ENCODE results near the gene ADCK2.

The ADCK2 gene

DNA sequence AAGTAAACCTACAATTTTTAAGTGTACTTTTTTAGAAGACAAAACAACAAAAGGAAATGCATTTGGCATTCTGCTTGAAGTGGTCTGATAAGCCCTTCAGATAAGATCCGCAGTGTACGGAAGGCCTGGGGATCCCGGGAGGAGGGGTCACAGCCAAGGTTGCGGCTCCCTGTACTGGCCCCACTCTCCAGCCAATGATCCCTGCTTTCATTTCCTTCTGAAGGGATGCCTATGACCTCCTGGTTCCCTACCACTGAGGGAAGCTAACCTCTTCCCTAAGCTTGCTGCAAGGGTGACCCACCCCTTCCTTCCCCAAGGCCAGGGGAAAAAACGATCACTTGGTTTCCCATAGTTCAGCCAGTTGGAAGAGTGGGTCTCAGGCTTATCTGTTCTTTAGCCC lies 37.4 kb upstream of the ADCK2 start:
- no peak overlapping the region for H3K4me3 ChIP-seq (ENCODE audit: low read depth, low read length)
- TF ChIP-seq, protein P1, sequence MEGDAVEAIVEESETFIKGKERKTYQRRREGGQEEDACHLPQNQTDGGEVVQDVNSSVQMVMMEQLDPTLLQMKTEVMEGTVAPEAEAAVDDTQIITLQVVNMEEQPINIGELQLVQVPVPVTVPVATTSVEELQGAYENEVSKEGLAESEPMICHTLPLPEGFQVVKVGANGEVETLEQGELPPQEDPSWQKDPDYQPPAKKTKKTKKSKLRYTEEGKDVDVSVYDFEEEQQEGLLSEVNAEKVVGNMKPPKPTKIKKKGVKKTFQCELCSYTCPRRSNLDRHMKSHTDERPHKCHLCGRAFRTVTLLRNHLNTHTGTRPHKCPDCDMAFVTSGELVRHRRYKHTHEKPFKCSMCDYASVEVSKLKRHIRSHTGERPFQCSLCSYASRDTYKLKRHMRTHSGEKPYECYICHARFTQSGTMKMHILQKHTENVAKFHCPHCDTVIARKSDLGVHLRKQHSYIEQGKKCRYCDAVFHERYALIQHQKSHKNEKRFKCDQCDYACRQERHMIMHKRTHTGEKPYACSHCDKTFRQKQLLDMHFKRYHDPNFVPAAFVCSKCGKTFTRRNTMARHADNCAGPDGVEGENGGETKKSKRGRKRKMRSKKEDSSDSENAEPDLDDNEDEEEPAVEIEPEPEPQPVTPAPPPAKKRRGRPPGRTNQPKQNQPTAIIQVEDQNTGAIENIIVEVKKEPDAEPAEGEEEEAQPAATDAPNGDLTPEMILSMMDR (IDR thresholded peaks at IDR 0.05; ENCODE audit: low read depth, low read length): no peak

DNA sequence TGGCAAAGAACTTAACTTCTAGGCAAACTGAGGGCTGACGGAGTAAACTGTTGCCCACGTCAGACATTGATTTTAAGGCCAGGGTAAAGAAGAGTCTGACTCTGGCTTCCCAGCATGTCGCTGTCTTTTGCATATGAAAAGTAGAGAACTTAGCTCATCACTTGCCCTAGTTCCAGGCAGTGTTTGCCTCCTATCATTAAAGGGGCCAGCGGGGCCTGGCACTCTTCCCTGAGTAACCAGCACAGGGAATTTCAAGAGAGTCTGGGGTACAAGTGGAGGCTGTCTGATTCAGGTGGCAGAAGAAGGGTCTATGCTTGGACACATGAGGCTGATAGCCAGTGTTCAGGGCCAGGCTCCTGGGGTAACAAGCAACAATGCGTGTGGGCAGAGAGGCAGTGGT lies 36.9 kb upstream of the ADCK2 start:
- TF ChIP-seq, protein P1 (IDR thresholded peaks at IDR 0.05; ENCODE audit: low read depth, low read length): no peak

DNA sequence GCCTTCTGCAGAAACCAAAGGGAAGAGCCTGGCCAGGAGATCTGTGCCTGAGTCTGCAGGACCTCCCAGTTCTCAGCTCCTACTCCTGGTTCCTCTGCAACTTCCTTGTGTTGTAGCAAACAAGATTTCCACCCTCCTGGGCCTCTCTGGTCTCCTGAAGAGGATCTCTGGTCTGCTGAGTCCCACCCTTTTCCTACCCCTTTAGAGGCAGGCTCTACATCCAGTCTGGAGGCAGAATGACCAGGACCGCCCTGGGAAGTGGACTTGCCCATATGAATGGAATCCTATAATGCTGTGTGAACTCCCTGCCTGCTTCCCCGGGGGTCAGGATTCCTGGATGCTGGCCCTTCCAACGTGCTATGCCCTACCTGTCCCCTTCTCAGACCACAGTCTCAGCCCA lies 35.3 kb upstream of the ADCK2 start:
- TF ChIP-seq, protein P1 (IDR thresholded peaks at IDR 0.05; ENCODE audit: low read depth, low read length): no peak
- no peak overlapping the region for H3K4me3 ChIP-seq (ENCODE audit: low read depth, low read length)

More for the DNA sequence above, 36.9 kb upstream of the ADCK2 start:
- no peak overlapping the region for H3K4me3 ChIP-seq (ENCODE audit: low read depth, low read length)

DNA sequence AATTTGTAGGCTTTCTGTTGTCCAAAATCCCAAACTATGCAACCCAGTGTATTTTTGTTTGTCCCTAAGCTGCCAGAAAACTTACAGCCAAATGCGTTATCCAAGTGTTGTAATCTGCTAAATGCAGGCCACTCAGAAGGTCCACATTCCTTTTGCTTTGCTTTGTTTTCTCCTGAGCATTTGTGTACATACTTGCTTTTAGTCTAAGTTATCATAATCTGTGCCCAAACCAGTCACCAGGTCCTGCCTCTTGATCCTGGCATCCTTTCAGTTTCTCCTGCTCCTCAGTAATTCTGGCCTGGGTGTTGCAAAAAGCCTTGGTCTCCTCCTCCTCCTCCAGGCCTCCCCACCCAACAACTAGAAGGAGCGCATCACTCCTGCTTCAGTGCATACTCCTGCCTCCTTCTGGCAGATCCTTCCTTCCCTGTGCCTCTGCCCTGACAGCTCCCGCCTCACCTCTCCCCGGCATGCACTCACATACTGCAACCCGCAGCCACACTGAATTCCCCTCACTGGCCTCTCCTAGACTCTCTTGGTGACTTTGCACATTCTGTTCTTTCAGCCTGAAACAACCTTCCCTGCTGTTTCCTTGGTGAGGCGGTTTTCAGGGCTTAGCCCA lies 34.5 kb upstream of the ADCK2 start:
- peak overlapping the region; percentile 89 for H3K4me3 ChIP-seq (ENCODE audit: low read depth, low read length)

DNA sequence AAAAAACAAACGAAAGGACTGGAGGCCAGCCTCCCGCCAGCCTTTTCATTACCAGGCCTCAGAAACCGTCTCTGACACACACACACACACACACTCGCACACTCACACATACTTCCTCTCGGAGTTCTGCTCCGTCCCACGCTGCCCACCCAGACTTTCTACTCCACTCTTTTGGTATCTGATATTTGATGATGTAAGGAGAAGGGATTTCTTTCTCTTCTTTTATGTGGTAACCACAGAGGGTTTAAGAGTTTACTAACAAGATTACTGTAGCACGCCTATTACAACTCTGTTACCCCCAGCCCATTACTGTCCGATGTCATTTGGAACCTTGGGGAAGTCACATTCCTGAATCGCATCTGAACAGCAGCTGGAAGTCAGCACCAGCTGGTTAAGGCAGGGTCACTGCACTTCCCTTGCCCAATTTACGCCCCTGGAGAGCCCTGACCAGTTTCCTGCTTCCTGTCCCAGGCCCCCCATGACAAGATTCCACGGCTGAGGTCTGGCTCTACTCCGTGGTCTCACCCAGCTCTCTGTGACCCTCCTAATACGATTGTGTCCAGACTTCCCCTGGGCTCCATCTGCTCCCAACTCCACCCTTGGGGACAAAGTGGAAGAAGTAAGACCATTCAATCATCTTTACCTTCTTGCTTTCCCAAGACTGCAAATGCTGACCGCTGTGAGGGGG lies 33.2 kb upstream of the ADCK2 start:
- TF ChIP-seq, protein P1 (IDR thresholded peaks at IDR 0.05; ENCODE audit: low read depth, low read length): no peak
- peak overlapping the region; percentile 89 for H3K4me3 ChIP-seq (ENCODE audit: low read depth, low read length)

More for the DNA sequence above, 34.5 kb upstream of the ADCK2 start:
- TF ChIP-seq, protein P1 (IDR thresholded peaks at IDR 0.05; ENCODE audit: low read depth, low read length): peak; percentile 43

DNA sequence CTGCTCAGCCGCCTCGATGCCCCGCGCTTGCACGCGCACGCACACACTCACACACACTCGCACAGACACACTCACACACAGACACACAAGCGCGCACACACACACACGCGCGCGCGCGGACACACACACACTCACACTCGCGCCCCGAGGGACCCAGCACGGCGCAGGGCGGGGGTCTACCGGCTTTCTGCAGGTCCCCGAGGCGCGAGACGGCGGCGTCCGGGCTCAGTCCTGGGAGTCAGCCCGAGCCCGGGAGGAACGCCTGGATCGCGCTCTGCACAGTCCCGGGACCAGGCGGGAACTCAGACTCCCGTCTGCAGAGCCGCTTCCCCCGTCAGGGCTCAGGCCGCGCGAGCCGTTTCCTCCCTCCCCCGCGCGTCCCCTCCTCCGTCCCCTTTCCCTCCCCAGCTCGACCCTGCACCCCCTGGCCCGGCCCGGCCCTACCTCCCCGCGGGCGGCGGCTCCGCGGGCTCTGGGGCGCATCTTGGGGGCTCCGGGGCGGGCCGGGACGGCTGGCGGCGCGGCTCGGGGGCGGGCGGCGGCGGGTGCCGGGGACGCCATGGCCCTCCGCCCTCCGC lies 32.6 kb upstream of the ADCK2 start:
- peak overlapping the region; percentile 89 for H3K4me3 ChIP-seq (ENCODE audit: low read depth, low read length)
- TF ChIP-seq, protein P1 (IDR thresholded peaks at IDR 0.05; ENCODE audit: low read depth, low read length): no peak
